Measurements from ENCODE around the gene TRIO. TPM values are rescaled to one million over a fixed set of nuclear protein-coding genes. Genes with fewer than 3 reads are reported as not detected.

The TRIO gene
- total RNA-seq, 4 donors from 2014 or later: 186 to 388 (median 285) TPM

DNA sequence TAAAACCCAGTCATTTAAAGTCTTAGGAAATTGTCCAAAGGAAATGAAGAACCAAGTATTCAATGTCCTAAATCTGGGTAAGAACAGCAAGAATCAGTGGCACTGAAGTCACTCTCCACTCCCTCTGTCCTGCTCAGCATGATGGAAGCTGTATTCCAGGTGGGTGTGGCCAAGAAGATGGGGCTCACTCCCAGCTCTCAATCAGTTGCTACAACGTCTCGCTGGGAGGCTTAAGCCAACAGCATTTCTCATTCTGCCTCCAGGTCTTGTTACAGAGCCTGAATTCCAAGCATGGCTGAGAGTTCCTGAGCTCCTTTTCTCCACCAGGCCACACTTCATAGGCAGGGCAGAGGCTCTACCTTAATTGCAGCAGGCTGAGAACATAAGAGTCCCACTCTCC, 41.2 kb upstream of the TRIO start:
- no peak for DNase-seq
- Histone ChIP-seq H3K4me1 (no peaks in the 10 kb centered on the region), H3K4me3 (no peak overlapping the region), H3K36me3 (no peaks in the 10 kb centered on the region), H3K27ac (no peak overlapping the region), H3K27me3 (no peaks in the 10 kb centered on the region), H3K9me3 (no peaks in the 10 kb centered on the region)
- TF ChIP-seq POLR2A (IDR thresholded peaks at IDR 0.05): no peak
- TF ChIP-seq EP300 (IDR thresholded peaks at IDR 0.05; ENCODE audit: low read depth): no peak
- TF ChIP-seq, protein P1, sequence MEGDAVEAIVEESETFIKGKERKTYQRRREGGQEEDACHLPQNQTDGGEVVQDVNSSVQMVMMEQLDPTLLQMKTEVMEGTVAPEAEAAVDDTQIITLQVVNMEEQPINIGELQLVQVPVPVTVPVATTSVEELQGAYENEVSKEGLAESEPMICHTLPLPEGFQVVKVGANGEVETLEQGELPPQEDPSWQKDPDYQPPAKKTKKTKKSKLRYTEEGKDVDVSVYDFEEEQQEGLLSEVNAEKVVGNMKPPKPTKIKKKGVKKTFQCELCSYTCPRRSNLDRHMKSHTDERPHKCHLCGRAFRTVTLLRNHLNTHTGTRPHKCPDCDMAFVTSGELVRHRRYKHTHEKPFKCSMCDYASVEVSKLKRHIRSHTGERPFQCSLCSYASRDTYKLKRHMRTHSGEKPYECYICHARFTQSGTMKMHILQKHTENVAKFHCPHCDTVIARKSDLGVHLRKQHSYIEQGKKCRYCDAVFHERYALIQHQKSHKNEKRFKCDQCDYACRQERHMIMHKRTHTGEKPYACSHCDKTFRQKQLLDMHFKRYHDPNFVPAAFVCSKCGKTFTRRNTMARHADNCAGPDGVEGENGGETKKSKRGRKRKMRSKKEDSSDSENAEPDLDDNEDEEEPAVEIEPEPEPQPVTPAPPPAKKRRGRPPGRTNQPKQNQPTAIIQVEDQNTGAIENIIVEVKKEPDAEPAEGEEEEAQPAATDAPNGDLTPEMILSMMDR (IDR thresholded peaks at IDR 0.05): no peak
- no peak for TF ChIP-seq POLR2AphosphoS5 (IDR thresholded peaks at IDR 0.05)
- in situ Hi-C loops (cut with MboI; ENCODE audit: low pct_ligation_motif_present in 1 of 4, low pct_unique_long_range_greater_than_20kb in 1 of 4, low sequenced_read_pairs in 3 of 4): loop anchor here in 2 of 4 donors (10.0 to 25.0 kb wide), 3 partner anchors 115 to 163 kb away; no protein-coding TSS in a partner anchor
- 70% methylated on average over 2 of the region's 2 CpGs; no CpG with 5 or more reads in 1 of the 2 donors for WGBS, 2 donors (ENCODE audit: low coverage in 1 of 2)
- intact Hi-C loops (cut with DNase I; ENCODE audit: low total_unique reads): no loop called here

DNA sequence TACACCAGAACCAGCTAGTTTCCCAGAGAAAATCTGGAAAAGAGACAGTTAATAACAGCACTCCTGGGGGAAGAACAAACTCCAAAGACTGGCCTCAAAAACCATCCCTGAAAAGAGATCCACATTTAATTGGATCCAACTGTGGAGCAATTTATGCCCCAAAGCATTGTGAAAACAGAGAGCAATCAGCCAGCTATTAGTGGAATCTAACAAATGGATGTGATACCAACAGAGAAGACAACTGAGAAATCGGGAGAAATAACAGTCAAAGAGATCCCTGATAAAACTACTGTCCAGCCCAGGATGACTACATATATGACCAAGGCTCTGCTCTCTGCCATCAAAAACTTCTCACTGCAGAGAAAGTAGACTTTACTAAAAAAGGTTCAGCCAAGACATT, 40.5 kb upstream of the TRIO start:
- 57 to 79% methylated on average over 1 of the region's 1 CpG for WGBS, 2 donors (ENCODE audit: low coverage in 1 of 2)
- in situ Hi-C loops (cut with MboI; ENCODE audit: low pct_ligation_motif_present in 1 of 4, low pct_unique_long_range_greater_than_20kb in 1 of 4, low sequenced_read_pairs in 3 of 4): loop anchor here in 2 of 4 donors (10.0 to 25.0 kb wide), 3 partner anchors 115 to 162 kb away; no protein-coding TSS in a partner anchor
- Histone ChIP-seq H3K27me3 (no peaks in the 10 kb centered on the region), H3K27ac (no peak overlapping the region), H3K36me3 (no peaks in the 10 kb centered on the region), H3K9me3 (no peaks in the 10 kb centered on the region), H3K4me3 (no peak overlapping the region), H3K4me1 (peaks cover 0 to under 1% (median 0%) of the 10 kb centered on the region in 4 donors)
- intact Hi-C loops (cut with DNase I; ENCODE audit: low total_unique reads): no loop called here
- TF ChIP-seq EP300 (IDR thresholded peaks at IDR 0.05; ENCODE audit: low read depth) (no peak), POLR2A (IDR thresholded peaks at IDR 0.05) (no peak), POLR2AphosphoS5 (IDR thresholded peaks at IDR 0.05) (no peak)
- TF ChIP-seq, protein P1 (IDR thresholded peaks at IDR 0.05): no peak
- no peak for DNase-seq

DNA sequence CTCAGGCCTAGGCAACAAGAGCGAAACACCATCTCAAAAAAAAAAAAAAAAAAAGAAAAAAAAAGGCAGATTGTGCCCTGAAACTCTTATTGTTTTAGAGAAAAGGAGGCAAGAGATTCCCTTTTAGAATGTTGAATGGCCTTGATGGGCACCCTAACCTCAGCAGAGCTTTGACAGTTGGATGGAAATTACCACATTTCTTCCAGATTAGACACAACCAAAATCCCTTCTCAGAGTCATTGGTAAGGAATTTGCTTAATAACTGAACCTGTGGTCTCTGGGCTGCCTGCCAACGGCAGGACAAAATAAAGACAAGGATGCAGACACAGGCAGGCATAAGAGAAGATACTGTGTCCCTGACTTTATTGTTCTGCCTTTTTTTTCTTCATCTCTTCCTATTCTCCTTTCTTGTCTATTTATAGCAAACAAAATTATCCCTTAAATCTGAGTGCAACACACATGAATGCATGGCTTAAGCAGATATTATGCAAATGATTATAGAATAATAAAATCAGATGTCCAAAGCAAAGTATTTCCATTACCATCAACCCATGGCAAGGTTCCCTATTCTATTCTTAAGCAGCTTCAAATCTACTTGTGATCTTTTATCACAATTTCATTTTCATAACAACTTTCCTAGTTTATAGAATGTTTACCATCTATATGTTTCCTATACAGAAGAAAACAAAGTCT, 37.3 kb upstream of the TRIO start:
- no peak overlapping the region for H3K4me3 ChIP-seq
- TF ChIP-seq EP300 (IDR thresholded peaks at IDR 0.05; ENCODE audit: low read depth) (no peak), POLR2A (IDR thresholded peaks at IDR 0.05) (no peak), POLR2AphosphoS5 (IDR thresholded peaks at IDR 0.05) (no peak)
- TF ChIP-seq, protein P1 (IDR thresholded peaks at IDR 0.05): no peak
- intact Hi-C loops (cut with DNase I; ENCODE audit: low total_unique reads) (loop anchor here (5.0 kb wide), 1 partner anchor 161 kb away; no protein-coding TSS in a partner anchor), in situ Hi-C loops (cut with MboI; ENCODE audit: low pct_ligation_motif_present in 1 of 4, low pct_unique_long_range_greater_than_20kb in 1 of 4, low sequenced_read_pairs in 3 of 4) (loop anchor here in 3 of 4 donors (5.0 to 25.0 kb wide), 4 partner anchors 119 to 161 kb away; no protein-coding TSS in a partner anchor)
- H3K27me3 ChIP-seq: no peaks in the 10 kb centered on the region
- peaks cover 0 to 12% (median 4%) of the 10 kb centered on the region in 4 donors for H3K4me1 ChIP-seq
- H3K9me3 ChIP-seq: no peaks in the 10 kb centered on the region
- no peaks in the 10 kb centered on the region for H3K36me3 ChIP-seq
- DNase-seq: no peak
- WGBS, 2 donors (ENCODE audit: low coverage in 1 of 2): 29 to 64% methylated on average over 1 to 2 of the region's 2 CpGs
- H3K27ac ChIP-seq: no peak overlapping the region

DNA sequence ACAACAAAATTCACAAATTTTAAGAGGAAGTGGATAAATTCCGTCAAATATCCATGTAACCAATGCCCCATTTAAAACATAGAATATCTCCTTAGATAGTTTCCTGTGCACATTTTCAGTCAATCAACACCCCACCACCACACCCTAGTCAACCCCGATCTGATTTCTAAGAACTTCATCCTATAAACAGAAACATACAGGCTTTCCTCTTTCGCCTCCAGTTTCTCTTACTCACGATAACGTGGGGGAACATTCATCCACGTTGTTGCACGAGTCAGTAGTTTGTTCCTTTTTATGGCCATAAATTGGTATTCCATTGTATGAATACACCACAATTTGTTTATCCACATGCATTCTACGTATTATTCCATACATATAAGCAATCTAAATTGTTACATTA, 35.6 kb upstream of the TRIO start:
- 66 to 81% methylated on average over 7 to 8 of the region's 8 CpGs for WGBS, 2 donors (ENCODE audit: low coverage in 1 of 2)
- H3K27ac ChIP-seq: no peak overlapping the region

More for the DNA sequence above, 35.6 kb upstream of the TRIO start:
- H3K9me3 ChIP-seq: no peaks in the 10 kb centered on the region
- peaks cover 0 to 12% (median 4%) of the 10 kb centered on the region in 4 donors for H3K4me1 ChIP-seq
- no peaks in the 10 kb centered on the region for H3K27me3 ChIP-seq
- H3K4me3 ChIP-seq: no peak overlapping the region
- in situ Hi-C loops (cut with MboI; ENCODE audit: low pct_ligation_motif_present in 1 of 4, low pct_unique_long_range_greater_than_20kb in 1 of 4, low sequenced_read_pairs in 3 of 4): loop anchor here in 3 of 4 donors (5.0 to 25.0 kb wide), 4 partner anchors 120 to 160 kb away; no protein-coding TSS in a partner anchor
- no peaks in the 10 kb centered on the region for H3K36me3 ChIP-seq
- no peak for TF ChIP-seq EP300 (IDR thresholded peaks at IDR 0.05; ENCODE audit: low read depth)
- intact Hi-C loops (cut with DNase I; ENCODE audit: low total_unique reads): loop anchor here (5.0 kb wide), 1 partner anchor 160 kb away; no protein-coding TSS in a partner anchor
- DNase-seq: no peak

Data from transverse colon (tissue), 4 donors.